Smooth muscle cell (in vitro differentiated cells): ENCODE measurements around the gene BEST1. TPM values are rescaled to one million over a fixed set of nuclear protein-coding genes. Genes with fewer than 3 reads are reported as not detected.

Experiments used
- DNase-seq: peaks from one replicate; lab custom pipeline; 2025; ENCODE audit not compliant: unreplicated experiment; lab: John Stamatoyannopoulos, UW
- H2AFZ ChIP-seq: fragments of 200-600 bp; sonication (generic); 2 replicates; pipeline ENCODE4 v1.6.0; 2016; ENCODE audit warnings: antibody characterized with exemption, low read depth, mild to moderate bottlenecking
- H3F3A ChIP-seq: fragments of 200-600 bp; sonication (generic); 2 replicates; pipeline ENCODE4 v1.6.0; 2017; ENCODE audit warnings: antibody characterized with exemption, low read depth
- H3K27ac ChIP-seq: fragments of 200-600 bp; sonication (generic); 2 replicates; pipeline ENCODE4 v1.5.1; 2016; ENCODE audit warnings: low read depth, mild to moderate bottlenecking
- H3K27me3 ChIP-seq: fragments of 200-600 bp; sonication (generic); 2 replicates; pipeline ENCODE4 v1.6.1; 2016; ENCODE audit warnings: low read depth, mild to moderate bottlenecking
- H3K36me3 ChIP-seq: fragments of 200-600 bp; sonication (generic); 2 replicates; pipeline ENCODE4 v1.5.1; 2016; ENCODE audit warnings: low read depth
- H3K4me1 ChIP-seq: fragments of 200-600 bp; sonication (generic); 2 replicates; pipeline ENCODE4 v1.5.1; 2016; ENCODE audit warnings: low read depth
- H3K4me2 ChIP-seq: fragments of 200-600 bp; sonication (generic); 2 replicates; pipeline ENCODE4 v1.6.0; 2016; ENCODE audit warnings: mild to moderate bottlenecking
- H3K4me3 ChIP-seq: fragments of 200-600 bp; sonication (generic); 2 replicates; pipeline ENCODE4 v1.5.1; 2016; ENCODE audit warnings: mild to moderate bottlenecking
- H3K79me2 ChIP-seq: fragments of 200-600 bp; sonication (generic); 2 replicates; pipeline ENCODE4 v1.6.0; 2016; ENCODE audit warnings: low read depth, mild to moderate bottlenecking
- H3K9ac ChIP-seq: fragments of 200-600 bp; sonication (generic); 2 replicates; pipeline ENCODE4 v1.6.0; 2016; ENCODE audit warnings: low read depth
- H3K9me3 ChIP-seq: fragments of 200-600 bp; sonication (generic); replicated peaks from 2 replicates; pipeline ENCODE4 v1.5.1; 2016; ENCODE audit warnings: low read depth
- H4K20me1 ChIP-seq: fragments of 200-600 bp; sonication (generic); 2 replicates; pipeline ENCODE4 v1.6.0; 2016; ENCODE audit warnings: low read depth
- WGBS: methylation state at CpG from one replicate; pipeline ENCODE4 v1.1.7; 2016; ENCODE audit warnings: low lambda C conversion rate; 5-methylcytosine and 5-hydroxymethylcytosine counted together
- polyA plus RNA-seq: library from polyadenylated mRNA; unstranded; fragments of >200 nt; fragmentation: Nextera tagmentation; extraction: Ambion mirVana; gene quantifications from 2 replicates; pipeline ENCODE4 v1.2.1, GENCODE V29; 2016
- total RNA-seq: library from RNA; depleted of rRNA; stranded (reverse); fragments of >200 nt; gene quantifications from 2 replicates; pipeline ENCODE4 v1.2.3, GENCODE V29; 2014
- TF ChIP-seq, protein P1 (sequence below): fragments of 200-600 bp; sonication (generic); IDR thresholded peaks from 2 replicates; pipeline ENCODE4 v1.5.1; 2017; ENCODE audit warnings: borderline replicate concordance, mild to moderate bottlenecking, antibody characterized with exemption; ENCODE audit not compliant: insufficient read depth, poor library complexity, severe bottlenecking

BEST1 gene
- total and polyA plus RNA-seq, 2 experiments from 2014 or later, result 1.6 to 2.4 TPM

DNA sequence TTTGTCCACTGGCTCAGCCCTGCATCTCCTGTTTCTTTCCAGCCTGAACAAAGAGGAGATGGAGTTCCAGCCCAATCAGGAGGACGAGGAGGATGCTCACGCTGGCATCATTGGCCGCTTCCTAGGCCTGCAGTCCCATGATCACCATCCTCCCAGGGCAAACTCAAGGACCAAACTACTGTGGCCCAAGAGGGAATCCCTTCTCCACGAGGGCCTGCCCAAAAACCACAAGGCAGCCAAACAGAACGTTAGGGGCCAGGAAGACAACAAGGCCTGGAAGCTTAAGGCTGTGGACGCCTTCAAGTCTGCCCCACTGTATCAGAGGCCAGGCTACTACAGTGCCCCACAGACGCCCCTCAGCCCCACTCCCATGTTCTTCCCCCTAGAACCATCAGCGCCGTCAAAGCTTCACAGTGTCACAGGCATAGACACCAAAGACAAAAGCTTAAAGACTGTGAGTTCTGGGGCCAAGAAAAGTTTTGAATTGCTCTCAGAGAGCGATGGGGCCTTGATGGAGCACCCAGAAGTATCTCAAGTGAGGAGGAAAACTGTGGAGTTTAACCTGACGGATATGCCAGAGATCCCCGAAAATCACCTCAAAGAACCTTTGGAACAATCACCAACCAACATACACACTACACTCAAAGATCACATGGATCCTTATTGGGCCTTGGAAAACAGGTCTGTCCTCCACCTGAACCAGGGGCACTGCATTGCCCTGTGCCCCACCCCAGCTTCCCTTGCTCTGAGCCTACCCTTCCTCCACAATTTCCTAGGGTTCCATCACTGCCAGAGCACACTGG, 12.3 kb downstream of the BEST1 start:
- H3K4me2 ChIP-seq, result no peak overlapping the region
- no peaks in the 10 kb centered on the region for H3K36me3 ChIP-seq
- H3K4me1 ChIP-seq, result peaks cover 8% of the 10 kb centered on the region
- peaks cover 59% of the 10 kb centered on the region for H4K20me1 ChIP-seq
- DNase-seq, result no peak
- no peaks in the 10 kb centered on the region for H3K9me3 ChIP-seq
- peaks cover 25% of the 10 kb centered on the region for H3F3A ChIP-seq
- no peak overlapping the region for H3K9ac ChIP-seq
- no peaks in the 10 kb centered on the region for H3K27me3 ChIP-seq
- H3K79me2 ChIP-seq, result peaks cover 24% of the 10 kb centered on the region
- 85% methylated on average over 12 of the region's 12 CpGs for WGBS
- H2AFZ ChIP-seq, result no peak overlapping the region
- H3K4me3 ChIP-seq, result no peak overlapping the region
- H3K27ac ChIP-seq, result peak overlapping the region; percentile 37
- TF ChIP-seq, protein P1, sequence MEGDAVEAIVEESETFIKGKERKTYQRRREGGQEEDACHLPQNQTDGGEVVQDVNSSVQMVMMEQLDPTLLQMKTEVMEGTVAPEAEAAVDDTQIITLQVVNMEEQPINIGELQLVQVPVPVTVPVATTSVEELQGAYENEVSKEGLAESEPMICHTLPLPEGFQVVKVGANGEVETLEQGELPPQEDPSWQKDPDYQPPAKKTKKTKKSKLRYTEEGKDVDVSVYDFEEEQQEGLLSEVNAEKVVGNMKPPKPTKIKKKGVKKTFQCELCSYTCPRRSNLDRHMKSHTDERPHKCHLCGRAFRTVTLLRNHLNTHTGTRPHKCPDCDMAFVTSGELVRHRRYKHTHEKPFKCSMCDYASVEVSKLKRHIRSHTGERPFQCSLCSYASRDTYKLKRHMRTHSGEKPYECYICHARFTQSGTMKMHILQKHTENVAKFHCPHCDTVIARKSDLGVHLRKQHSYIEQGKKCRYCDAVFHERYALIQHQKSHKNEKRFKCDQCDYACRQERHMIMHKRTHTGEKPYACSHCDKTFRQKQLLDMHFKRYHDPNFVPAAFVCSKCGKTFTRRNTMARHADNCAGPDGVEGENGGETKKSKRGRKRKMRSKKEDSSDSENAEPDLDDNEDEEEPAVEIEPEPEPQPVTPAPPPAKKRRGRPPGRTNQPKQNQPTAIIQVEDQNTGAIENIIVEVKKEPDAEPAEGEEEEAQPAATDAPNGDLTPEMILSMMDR, result no peak

DNA sequence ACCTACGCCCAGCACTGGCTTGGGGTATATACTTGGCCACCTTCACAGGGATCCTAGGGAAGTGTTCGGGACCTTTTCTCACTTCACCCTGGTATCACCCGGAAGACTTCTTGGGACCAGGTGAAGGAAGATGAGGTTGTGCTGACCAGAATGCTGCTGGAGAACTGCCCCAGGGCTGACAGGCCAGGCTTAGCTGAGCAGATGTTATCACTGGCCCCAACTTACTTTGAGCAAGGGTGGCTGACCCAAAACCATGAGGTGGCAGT, 12.8 kb downstream of the BEST1 start:
- H2AFZ ChIP-seq, result no peak overlapping the region
- DNase-seq, result no peak
- 91% methylated on average over 3 of the region's 3 CpGs for WGBS
- H3K36me3 ChIP-seq, result no peaks in the 10 kb centered on the region
- H3K9ac ChIP-seq, result no peak overlapping the region
- H3F3A ChIP-seq, result peaks cover 25% of the 10 kb centered on the region
- H3K9me3 ChIP-seq, result no peaks in the 10 kb centered on the region
- H3K79me2 ChIP-seq, result peaks cover 24% of the 10 kb centered on the region
- no peaks in the 10 kb centered on the region for H3K27me3 ChIP-seq
- H4K20me1 ChIP-seq, result peaks cover 59% of the 10 kb centered on the region
- peak overlapping the region; percentile 37 for H3K27ac ChIP-seq
- no peak overlapping the region for H3K4me2 ChIP-seq
- peaks cover 8% of the 10 kb centered on the region for H3K4me1 ChIP-seq
- TF ChIP-seq, protein P1, result no peak
- no peak overlapping the region for H3K4me3 ChIP-seq

DNA sequence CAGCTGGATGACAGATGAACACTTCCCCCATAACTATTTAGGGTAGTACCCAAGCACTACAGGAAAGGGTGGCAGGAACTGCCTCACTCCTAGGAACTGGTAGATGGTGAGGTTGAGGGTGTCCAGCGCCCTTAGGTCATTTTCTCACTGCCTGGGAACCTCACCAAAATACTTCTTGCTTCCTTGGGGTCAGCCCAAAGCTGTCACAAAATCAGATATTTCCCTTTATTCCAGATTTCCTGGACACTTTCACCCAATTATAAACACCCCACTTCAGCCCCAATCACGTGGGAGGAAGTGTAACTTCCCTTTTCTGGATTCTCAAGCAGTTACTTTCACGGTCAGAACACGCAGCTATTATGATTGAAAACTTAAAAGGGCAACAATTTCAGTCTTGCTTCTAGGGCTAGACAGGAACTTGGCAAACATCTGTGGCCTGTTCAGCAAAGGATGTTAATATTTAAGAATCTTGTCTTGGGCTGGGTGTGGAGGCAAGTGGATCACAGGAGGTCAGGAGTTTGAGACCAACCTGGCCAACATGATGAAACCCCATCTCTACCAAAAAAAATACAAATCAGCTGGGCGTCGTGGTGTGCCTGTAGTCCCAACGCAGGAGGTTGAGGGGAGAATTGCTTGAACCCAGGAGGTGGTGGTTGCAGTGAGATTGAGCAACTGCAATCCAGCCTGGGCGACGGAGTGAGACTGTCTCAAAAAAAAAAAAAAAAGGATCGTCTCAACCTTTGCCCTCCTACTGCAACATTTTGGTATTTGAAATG, 13.3 kb downstream of the BEST1 start:
- Histone ChIP-seq H3K36me3 (no peaks in the 10 kb centered on the region), H2AFZ (no peak overlapping the region), H3K4me1 (peaks cover 12% of the 10 kb centered on the region), H3K4me3 (no peak overlapping the region), H3K9ac (no peak overlapping the region), H3F3A (peaks cover 25% of the 10 kb centered on the region), H3K9me3 (no peaks in the 10 kb centered on the region), H4K20me1 (peaks cover 59% of the 10 kb centered on the region), H3K79me2 (peaks cover 24% of the 10 kb centered on the region), H3K27me3 (no peaks in the 10 kb centered on the region), H3K27ac (peak overlapping the region; percentile 37), H3K4me2 (no peak overlapping the region)
- TF ChIP-seq, protein P1, result no peak
- DNase-seq, result no peak
- 85% methylated on average over 10 of the region's 10 CpGs for WGBS
